ENCODE measurements around the gene JAKMIP2.

Gene JAKMIP2

GRCh38 chr5:147547730-147548129 lies 234.8 kb downstream of the JAKMIP2 start:
- no peak for DNase-seq

DNA sequence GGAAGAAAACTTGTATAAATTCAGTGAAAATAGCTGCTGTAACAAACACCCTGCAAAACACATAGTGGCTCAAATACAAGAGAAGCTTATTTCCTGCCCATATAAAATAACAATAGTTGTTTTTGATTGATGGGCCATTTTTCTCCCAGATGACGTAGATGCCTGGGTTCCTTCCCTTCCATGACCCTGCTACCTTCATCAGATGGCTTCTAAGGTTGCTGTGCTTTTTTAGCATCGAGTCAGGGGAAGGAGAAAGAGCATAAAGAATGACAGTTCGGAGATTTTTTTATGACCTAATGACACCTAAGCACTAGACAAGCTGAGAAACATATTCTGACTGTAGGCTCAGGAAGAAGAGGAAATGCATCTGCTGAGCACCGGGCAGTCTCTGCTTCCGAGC lies 238.0 kb downstream of the JAKMIP2 start:
- no peak for DNase-seq

GRCh38 chr5:147539053-147539452 lies 243.5 kb downstream of the JAKMIP2 start:
- no peak for DNase-seq

- DNase-seq = no peak
These were observed 244.3 kb downstream of the JAKMIP2 start for GRCh38 chr5:147538236-147538635.
